Prostate gland (tissue), 2 donors: ENCODE measurements around the gene TM4SF18.

ENCODE experiments used
- POLR2AphosphoS5 ChIP-seq: sonication (generic); formaldehyde crosslinking; IDR thresholded peaks from one replicate; pipeline ENCODE4 v1.6.1; 2017; ENCODE audit warnings: antibody characterized with exemption
- TF ChIP-seq, protein P1 (sequence below), 4 experiments: fragments of 200-600 bp in 2 of 4; fragments of 450-650 bp in 2 of 4; sonication (generic) in 2 of 4; IDR thresholded peaks; 1 replicate in 3 of 4; 2 replicates in 1 of 4; pipeline ENCODE4 v1.5.1; 2016 to 2019; ENCODE audit warnings: antibody characterized with exemption in 4 of 4, mild to moderate bottlenecking in 2 of 4, moderate library complexity in 2 of 4

DNA sequence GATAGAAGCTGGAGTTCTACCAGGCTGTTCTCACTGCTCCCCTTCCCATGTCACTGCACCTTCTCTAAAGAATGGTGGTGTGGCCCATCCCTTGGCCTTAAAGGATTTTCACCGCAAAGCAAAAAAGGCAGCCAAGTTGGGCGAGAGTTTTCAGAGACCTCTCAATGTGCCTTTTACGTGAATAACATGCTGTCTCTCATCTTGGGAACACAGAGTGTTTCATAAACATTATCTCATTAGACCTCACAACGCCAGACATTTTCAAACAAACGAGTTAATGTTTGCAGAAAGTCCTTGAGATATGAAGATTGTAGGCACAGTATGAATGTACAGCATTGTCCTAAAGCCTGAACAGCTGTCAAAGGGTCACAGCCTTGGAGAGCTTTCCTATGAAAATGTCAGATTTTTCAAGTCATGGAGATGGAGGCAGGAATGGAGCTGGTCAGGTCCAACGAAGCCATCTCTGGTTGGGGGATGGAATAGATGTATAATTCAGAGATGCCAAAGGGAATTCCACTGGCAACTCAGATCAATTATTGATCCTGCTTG, 22.7 kb upstream of the TM4SF18 start:
- TF ChIP-seq, protein P1, sequence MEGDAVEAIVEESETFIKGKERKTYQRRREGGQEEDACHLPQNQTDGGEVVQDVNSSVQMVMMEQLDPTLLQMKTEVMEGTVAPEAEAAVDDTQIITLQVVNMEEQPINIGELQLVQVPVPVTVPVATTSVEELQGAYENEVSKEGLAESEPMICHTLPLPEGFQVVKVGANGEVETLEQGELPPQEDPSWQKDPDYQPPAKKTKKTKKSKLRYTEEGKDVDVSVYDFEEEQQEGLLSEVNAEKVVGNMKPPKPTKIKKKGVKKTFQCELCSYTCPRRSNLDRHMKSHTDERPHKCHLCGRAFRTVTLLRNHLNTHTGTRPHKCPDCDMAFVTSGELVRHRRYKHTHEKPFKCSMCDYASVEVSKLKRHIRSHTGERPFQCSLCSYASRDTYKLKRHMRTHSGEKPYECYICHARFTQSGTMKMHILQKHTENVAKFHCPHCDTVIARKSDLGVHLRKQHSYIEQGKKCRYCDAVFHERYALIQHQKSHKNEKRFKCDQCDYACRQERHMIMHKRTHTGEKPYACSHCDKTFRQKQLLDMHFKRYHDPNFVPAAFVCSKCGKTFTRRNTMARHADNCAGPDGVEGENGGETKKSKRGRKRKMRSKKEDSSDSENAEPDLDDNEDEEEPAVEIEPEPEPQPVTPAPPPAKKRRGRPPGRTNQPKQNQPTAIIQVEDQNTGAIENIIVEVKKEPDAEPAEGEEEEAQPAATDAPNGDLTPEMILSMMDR (IDR thresholded peaks at IDR 0.05): no peak
- TF ChIP-seq POLR2AphosphoS5: peak; percentile 5
